Sigmoid colon (tissue), 7 donors: ENCODE measurements around the gene ARHGAP15. TPM values are rescaled to one million over a fixed set of nuclear protein-coding genes. Genes with fewer than 3 reads are reported as not detected.

Source experiments
- DNase-seq: peaks from one replicate; pipeline ENCODE4 v3.0.0-alpha.2; 2019
- H3K27ac ChIP-seq, 4 donors: fragments of 200-600 bp; sonication (generic); one replicate each; pipeline ENCODE4 v1.5.1; 2016 to 2019; ENCODE audit warnings: mild to moderate bottlenecking in 1 of 4
- H3K27me3 ChIP-seq, 3 donors: fragments of 200-600 bp; sonication (generic); one replicate each; pipeline ENCODE4 v1.5.1; 2019; ENCODE audit warnings: mild to moderate bottlenecking in 1 of 3
- H3K36me3 ChIP-seq, 4 donors: fragments of 200-600 bp; sonication (generic); one replicate each; pipeline ENCODE4 v1.5.1; 2016 to 2019
- H3K4me1 ChIP-seq, 4 donors: fragments of 200-600 bp; sonication (generic); one replicate each; pipeline ENCODE4 v1.5.1; 2017 to 2019
- H3K4me3 ChIP-seq, 4 donors: fragments of 200-600 bp; sonication (generic); one replicate each; pipeline ENCODE4 v1.5.1; 2017 to 2019; ENCODE audit warnings: mild to moderate bottlenecking in 2 of 4, moderate library complexity in 1 of 4
- H3K9me3 ChIP-seq, 4 donors: fragments of 200-600 bp in 3 of 4; sonication (generic) in 3 of 4; one replicate each; pipeline versions ENCODE4 v1.5.1 to v1.6.1; 2013 to 2019
- EP300 ChIP-seq, 4 donors: sonication (generic); formaldehyde crosslinking; IDR thresholded peaks; one replicate each; pipeline ENCODE4 v1.6.1; 2017; ENCODE audit warnings: antibody characterized with exemption in 4 of 4
- POLR2A ChIP-seq, 2 donors: fragments of 450-650 bp; IDR thresholded peaks; one replicate each; pipeline ENCODE4 v1.6.1; 2016; ENCODE audit warnings: antibody characterized with exemption in 2 of 2, mild to moderate bottlenecking in 2 of 2, moderate library complexity in 2 of 2
- POLR2AphosphoS5 ChIP-seq, 4 donors: sonication (generic); formaldehyde crosslinking; IDR thresholded peaks; one replicate each; pipeline ENCODE4 v1.6.1; 2017; ENCODE audit warnings: antibody characterized with exemption in 4 of 4
- WGBS, 2 donors: extraction: QIAGEN DNeasy Blood & Tissue Kit; methylation state at CpG; one replicate each; pipeline ENCODE4 v1.1.7; 2013; 5-methylcytosine and 5-hydroxymethylcytosine counted together
- intact Hi-C: fragments of 100-400 bp; cut with DNase I; formaldehyde crosslinking; loops from one replicate; pipeline ENCODE4 v1.15.1; 2023
- polyA plus RNA-seq, 3 donors: library from polyadenylated mRNA; stranded (reverse); fragments of 200-250 nt; gene quantifications; one replicate each; pipeline ENCODE4 v1.2.3, GENCODE V29; 2013
- total RNA-seq, 4 donors: library from RNA; depleted of rRNA; stranded (reverse); fragments of >200 nt; gene quantifications; one replicate each; pipeline ENCODE4 v1.1.0, GENCODE V29; 2016
- TF ChIP-seq, protein P1 (sequence below), 4 experiments: fragments of 450-650 bp in 3 of 4; fragments of 200-600 bp in 1 of 4; IDR thresholded peaks; one replicate each; pipeline ENCODE4 v1.5.1; 2016 to 2019; ENCODE audit warnings: antibody characterized with exemption in 4 of 4, mild to moderate bottlenecking in 3 of 4, moderate library complexity in 2 of 4
- donor health status: healthy with polysubstance abuse.
- donor health status: Bipolar disorder and iron deficiency.
- donor health status: healthy.

ARHGAP15 gene
- total and polyA plus RNA-seq, 7 donors: 3.7 to 16.4 (median 6.0) TPM

GRCh38 chr2:143321994-143322393, 192.8 kb downstream of the ARHGAP15 start:
- intact Hi-C loops: no loop called here
- H3K36me3 ChIP-seq: no peaks in the 10 kb centered on the region
- 18 to 61% methylated on average over 3 of the region's 3 CpGs for WGBS, 2 donors
- no peak overlapping the region for H3K27ac ChIP-seq
- H3K27me3 ChIP-seq: no peaks in the 10 kb centered on the region
- no peak overlapping the region for H3K4me3 ChIP-seq
- no peak for DNase-seq
- TF ChIP-seq, protein P1, sequence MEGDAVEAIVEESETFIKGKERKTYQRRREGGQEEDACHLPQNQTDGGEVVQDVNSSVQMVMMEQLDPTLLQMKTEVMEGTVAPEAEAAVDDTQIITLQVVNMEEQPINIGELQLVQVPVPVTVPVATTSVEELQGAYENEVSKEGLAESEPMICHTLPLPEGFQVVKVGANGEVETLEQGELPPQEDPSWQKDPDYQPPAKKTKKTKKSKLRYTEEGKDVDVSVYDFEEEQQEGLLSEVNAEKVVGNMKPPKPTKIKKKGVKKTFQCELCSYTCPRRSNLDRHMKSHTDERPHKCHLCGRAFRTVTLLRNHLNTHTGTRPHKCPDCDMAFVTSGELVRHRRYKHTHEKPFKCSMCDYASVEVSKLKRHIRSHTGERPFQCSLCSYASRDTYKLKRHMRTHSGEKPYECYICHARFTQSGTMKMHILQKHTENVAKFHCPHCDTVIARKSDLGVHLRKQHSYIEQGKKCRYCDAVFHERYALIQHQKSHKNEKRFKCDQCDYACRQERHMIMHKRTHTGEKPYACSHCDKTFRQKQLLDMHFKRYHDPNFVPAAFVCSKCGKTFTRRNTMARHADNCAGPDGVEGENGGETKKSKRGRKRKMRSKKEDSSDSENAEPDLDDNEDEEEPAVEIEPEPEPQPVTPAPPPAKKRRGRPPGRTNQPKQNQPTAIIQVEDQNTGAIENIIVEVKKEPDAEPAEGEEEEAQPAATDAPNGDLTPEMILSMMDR (IDR thresholded peaks at IDR 0.05): no peak
- TF ChIP-seq EP300 (IDR thresholded peaks at IDR 0.05) (no peak), POLR2A (IDR thresholded peaks at IDR 0.05) (no peak), POLR2AphosphoS5 (IDR thresholded peaks at IDR 0.05) (no peak)
- no peaks in the 10 kb centered on the region for H3K4me1 ChIP-seq
- H3K9me3 ChIP-seq: no peaks in the 10 kb centered on the region

GRCh38 chr2:143329288-143329687, 200.1 kb downstream of the ARHGAP15 start:
- no peak for DNase-seq
- TF ChIP-seq EP300 (IDR thresholded peaks at IDR 0.05) (no peak), POLR2AphosphoS5 (IDR thresholded peaks at IDR 0.05) (no peak), POLR2A (IDR thresholded peaks at IDR 0.05) (no peak)
- TF ChIP-seq, protein P1 (IDR thresholded peaks at IDR 0.05): no peak
- no peaks in the 10 kb centered on the region for H3K27me3 ChIP-seq
- no peaks in the 10 kb centered on the region for H3K9me3 ChIP-seq
- H3K4me1 ChIP-seq: no peaks in the 10 kb centered on the region
- intact Hi-C loops: no loop called here
- no peak overlapping the region for H3K4me3 ChIP-seq
- no peak overlapping the region for H3K27ac ChIP-seq
- WGBS, 2 donors: 83 to 97% methylated on average over 2 of the region's 2 CpGs
- no peaks in the 10 kb centered on the region for H3K36me3 ChIP-seq

- WGBS, 2 donors: 26 to 70% methylated on average over 9 of the region's 9 CpGs
- intact Hi-C loops: no loop called here
- H3K9me3 ChIP-seq: no peaks in the 10 kb centered on the region
- H3K27me3 ChIP-seq: no peaks in the 10 kb centered on the region
- TF ChIP-seq EP300 (IDR thresholded peaks at IDR 0.05): no peak
- TF ChIP-seq POLR2AphosphoS5 (IDR thresholded peaks at IDR 0.05): no peak
- no peak for TF ChIP-seq POLR2A (IDR thresholded peaks at IDR 0.05)
- TF ChIP-seq, protein P1 (IDR thresholded peaks at IDR 0.05): no peak
- no peaks in the 10 kb centered on the region for H3K4me1 ChIP-seq
- DNase-seq: no peak
- no peaks in the 10 kb centered on the region for H3K36me3 ChIP-seq
- no peak overlapping the region for H3K4me3 ChIP-seq
- no peak overlapping the region for H3K27ac ChIP-seq
Measured at GRCh38 chr2:143333168-143333791, 204.1 kb downstream of the ARHGAP15 start.

GRCh38 chr2:143333847-143334246, 204.6 kb downstream of the ARHGAP15 start:
- Histone ChIP-seq H3K27ac (no peak overlapping the region), H3K27me3 (no peaks in the 10 kb centered on the region), H3K9me3 (no peaks in the 10 kb centered on the region), H3K4me3 (no peak overlapping the region), H3K4me1 (no peaks in the 10 kb centered on the region), H3K36me3 (no peaks in the 10 kb centered on the region)
- no peak for TF ChIP-seq POLR2A (IDR thresholded peaks at IDR 0.05)
- no peak for TF ChIP-seq EP300 (IDR thresholded peaks at IDR 0.05)
- TF ChIP-seq, protein P1 (IDR thresholded peaks at IDR 0.05): no peak
- TF ChIP-seq POLR2AphosphoS5 (IDR thresholded peaks at IDR 0.05): no peak
- 22 to 72% methylated on average over 1 of the region's 1 CpG for WGBS, 2 donors
- DNase-seq: no peak
- intact Hi-C loops: no loop called here

GRCh38 chr2:143334837-143335236, 205.6 kb downstream of the ARHGAP15 start:
- no peak overlapping the region for H3K4me3 ChIP-seq
- intact Hi-C loops: no loop called here
- 80 to 85% methylated on average over 4 of the region's 4 CpGs for WGBS, 2 donors
- TF ChIP-seq, protein P1 (IDR thresholded peaks at IDR 0.05): no peak
- TF ChIP-seq EP300 (IDR thresholded peaks at IDR 0.05) (no peak), POLR2A (IDR thresholded peaks at IDR 0.05) (no peak), POLR2AphosphoS5 (IDR thresholded peaks at IDR 0.05) (no peak)
- no peaks in the 10 kb centered on the region for H3K36me3 ChIP-seq
- no peaks in the 10 kb centered on the region for H3K4me1 ChIP-seq
- no peaks in the 10 kb centered on the region for H3K27me3 ChIP-seq
- H3K9me3 ChIP-seq: no peaks in the 10 kb centered on the region
- no peak overlapping the region for H3K27ac ChIP-seq
- DNase-seq: no peak
